NCI-H82 (cell line): ENCODE measurements around the gene PIWIL4.
A peak's percentile ranks its signal among the peaks of the same experiment; 100 is the strongest.
"Not testable (repeated sequence)": the region's sequence is repeated elsewhere in the genome, so short reads cannot be mapped to it uniquely, and the experiment has no call there.

ENCODE experiments used
- DNase-seq: peaks from one replicate; lab custom pipeline; 2025; lab: John Stamatoyannopoulos, UW

Gene PIWIL4

GRCh38 chr11:94585399-94585798 lies 18.2 kb downstream of the PIWIL4 start:
- DNase-seq: no peak

GRCh38 chr11:94586546-94586945 lies 19.4 kb downstream of the PIWIL4 start:
- DNase-seq: peak; percentile 13

- DNase-seq: no peak
These were observed 19.8 kb downstream of the PIWIL4 start for GRCh38 chr11:94586978-94587377.

- DNase-seq: peak; percentile 63
These were observed 21.3 kb downstream of the PIWIL4 start for GRCh38 chr11:94588366-94588942.

- DNase-seq: peak; percentile 81
These were observed 23.3 kb downstream of the PIWIL4 start for GRCh38 chr11:94590352-94591041.

- no peak for DNase-seq
These were observed 25.9 kb downstream of the PIWIL4 start for GRCh38 chr11:94593030-94593429.

GRCh38 chr11:94595076-94595475 lies 27.9 kb downstream of the PIWIL4 start:
- DNase-seq: no peak

- DNase-seq: no peak
These were observed 30.7 kb downstream of the PIWIL4 start for GRCh38 chr11:94597896-94598295.

GRCh38 chr11:94599510-94599909 lies 32.3 kb downstream of the PIWIL4 start:
- no peak for DNase-seq

GRCh38 chr11:94602430-94603372 lies 35.5 kb downstream of the PIWIL4 start:
- peak; percentile 64 for DNase-seq

- DNase-seq: no peak
These were observed 36.4 kb downstream of the PIWIL4 start for GRCh38 chr11:94603587-94603986.

GRCh38 chr11:94604482-94604881 lies 37.3 kb downstream of the PIWIL4 start:
- no peak for DNase-seq

GRCh38 chr11:94613120-94613519 lies 46.0 kb downstream of the PIWIL4 start:
- no peak for DNase-seq

- peak; percentile 89 for DNase-seq
These were observed 56.1 kb downstream of the PIWIL4 start for GRCh38 chr11:94623120-94623735.

GRCh38 chr11:94625422-94625821 lies 58.3 kb downstream of the PIWIL4 start:
- DNase-seq: not testable (repeated sequence)

- DNase-seq: not testable (repeated sequence)
These were observed 59.9 kb downstream of the PIWIL4 start for GRCh38 chr11:94627003-94627560.

GRCh38 chr11:94629741-94630140 lies 62.6 kb downstream of the PIWIL4 start:
- DNase-seq: no peak

GRCh38 chr11:94630221-94630620 lies 63.1 kb downstream of the PIWIL4 start:
- no peak for DNase-seq

GRCh38 chr11:94632356-94632755 lies 65.2 kb downstream of the PIWIL4 start:
- DNase-seq: no peak

GRCh38 chr11:94635072-94635471 lies 67.9 kb downstream of the PIWIL4 start:
- peak; percentile 11 for DNase-seq

GRCh38 chr11:94636388-94636949 lies 69.3 kb downstream of the PIWIL4 start:
- DNase-seq: no peak
